Measurements from ENCODE around the gene INSL6. TPM values are rescaled to one million over a fixed set of nuclear protein-coding genes. Genes with fewer than 3 reads are reported as not detected.
A peak's percentile ranks its signal among the peaks of the same experiment; 100 is the strongest.
"Not testable (repeated sequence)": the region's sequence is repeated elsewhere in the genome, so short reads cannot be mapped to it uniquely, and the experiment has no call there.

Gene INSL6
- total RNA-seq, 1 donor from 2014 or later: not detected

- DNase-seq (ENCODE audit: low read depth): no peak
- Histone ChIP-seq H3K36me3 (ENCODE audit: control insufficient read depth, insufficient read depth, low read length) (no peaks in the 10 kb centered on the region), H3K4me3 (ENCODE audit: low read depth, low read length) (no peak overlapping the region), H3K27me3 (ENCODE audit: control insufficient read depth, insufficient read depth, low read length) (no peaks in the 10 kb centered on the region)
- TF ChIP-seq CTCF (IDR thresholded peaks at IDR 0.05; ENCODE audit: insufficient read depth, low read length, poor library complexity, severe bottlenecking): no peak
Observed at GRCh38 chr9:5193345-5193744, 7.9 kb upstream of the INSL6 start.

GRCh38 chr9:5191985-5192384 is 6.5 kb upstream of the INSL6 start:
- H3K36me3 ChIP-seq (ENCODE audit: control insufficient read depth, insufficient read depth, low read length): no peaks in the 10 kb centered on the region
- DNase-seq (ENCODE audit: low read depth): no peak
- no peak for TF ChIP-seq CTCF (IDR thresholded peaks at IDR 0.05; ENCODE audit: insufficient read depth, low read length, poor library complexity, severe bottlenecking)
- no peak overlapping the region for H3K4me3 ChIP-seq (ENCODE audit: low read depth, low read length)
- no peaks in the 10 kb centered on the region for H3K27me3 ChIP-seq (ENCODE audit: control insufficient read depth, insufficient read depth, low read length)

GRCh38 chr9:5188060-5188984 is 2.9 kb upstream of the INSL6 start:
- no peaks in the 10 kb centered on the region for H3K27me3 ChIP-seq (ENCODE audit: control insufficient read depth, insufficient read depth, low read length)
- DNase-seq (ENCODE audit: low read depth): no peak
- H3K36me3 ChIP-seq (ENCODE audit: control insufficient read depth, insufficient read depth, low read length): no peaks in the 10 kb centered on the region
- no peak overlapping the region for H3K4me3 ChIP-seq (ENCODE audit: low read depth, low read length)
- TF ChIP-seq CTCF (IDR thresholded peaks at IDR 0.05; ENCODE audit: insufficient read depth, low read length, poor library complexity, severe bottlenecking): no peak

- TF ChIP-seq CTCF (IDR thresholded peaks at IDR 0.05; ENCODE audit: insufficient read depth, low read length, poor library complexity, severe bottlenecking): peak; percentile 70
- DNase-seq (ENCODE audit: low read depth): peak; percentile 19
Observed at GRCh38 chr9:5186416-5187169, 1.2 kb upstream of the INSL6 start.

GRCh38 chr9:5184776-5185175 is 663 bp downstream of the INSL6 start:
- Histone ChIP-seq H3K36me3 (ENCODE audit: control insufficient read depth, insufficient read depth, low read length) (no peaks in the 10 kb centered on the region), H3K27me3 (ENCODE audit: control insufficient read depth, insufficient read depth, low read length) (no peaks in the 10 kb centered on the region), H3K4me3 (ENCODE audit: low read depth, low read length) (no peak overlapping the region)
- no peak for TF ChIP-seq CTCF (IDR thresholded peaks at IDR 0.05; ENCODE audit: insufficient read depth, low read length, poor library complexity, severe bottlenecking)
- DNase-seq (ENCODE audit: low read depth): no peak

More at GRCh38 chr9:5186416-5187169, 1.2 kb upstream of the INSL6 start:
- Histone ChIP-seq H3K36me3 (ENCODE audit: control insufficient read depth, insufficient read depth, low read length) (no peaks in the 10 kb centered on the region), H3K27me3 (ENCODE audit: control insufficient read depth, insufficient read depth, low read length) (no peaks in the 10 kb centered on the region), H3K4me3 (ENCODE audit: low read depth, low read length) (no peak overlapping the region)

GRCh38 chr9:5180631-5181030 is 4.8 kb downstream of the INSL6 start:
- not testable (repeated sequence) for H3K27me3 ChIP-seq (ENCODE audit: control insufficient read depth, insufficient read depth, low read length); H3K36me3 ChIP-seq (ENCODE audit: control insufficient read depth, insufficient read depth, low read length); H3K4me3 ChIP-seq (ENCODE audit: low read depth, low read length); DNase-seq (ENCODE audit: low read depth)
